Transverse colon (tissue), 4 donors: ENCODE data around the gene CCM2L.

ENCODE experiments used
- POLR2AphosphoS5 ChIP-seq, 3 donors: sonication (generic); formaldehyde crosslinking; IDR thresholded peaks; one replicate each; pipeline ENCODE4 v1.6.1; 2016; ENCODE audit warnings: antibody characterized with exemption in 3 of 3
- TF ChIP-seq, protein P1 (sequence below), 5 experiments: fragments of 200-600 bp in 3 of 5; fragments of 450-650 bp in 2 of 5; sonication (generic) in 3 of 5; IDR thresholded peaks; 1 replicate in 2 of 5; 2 replicates in 3 of 5; pipeline ENCODE4 v1.5.1; 2016 to 2017; ENCODE audit warnings: antibody characterized with exemption in 5 of 5, inconsistent platforms in 3 of 5, mild to moderate bottlenecking in 2 of 5, moderate library complexity in 1 of 5

DNA sequence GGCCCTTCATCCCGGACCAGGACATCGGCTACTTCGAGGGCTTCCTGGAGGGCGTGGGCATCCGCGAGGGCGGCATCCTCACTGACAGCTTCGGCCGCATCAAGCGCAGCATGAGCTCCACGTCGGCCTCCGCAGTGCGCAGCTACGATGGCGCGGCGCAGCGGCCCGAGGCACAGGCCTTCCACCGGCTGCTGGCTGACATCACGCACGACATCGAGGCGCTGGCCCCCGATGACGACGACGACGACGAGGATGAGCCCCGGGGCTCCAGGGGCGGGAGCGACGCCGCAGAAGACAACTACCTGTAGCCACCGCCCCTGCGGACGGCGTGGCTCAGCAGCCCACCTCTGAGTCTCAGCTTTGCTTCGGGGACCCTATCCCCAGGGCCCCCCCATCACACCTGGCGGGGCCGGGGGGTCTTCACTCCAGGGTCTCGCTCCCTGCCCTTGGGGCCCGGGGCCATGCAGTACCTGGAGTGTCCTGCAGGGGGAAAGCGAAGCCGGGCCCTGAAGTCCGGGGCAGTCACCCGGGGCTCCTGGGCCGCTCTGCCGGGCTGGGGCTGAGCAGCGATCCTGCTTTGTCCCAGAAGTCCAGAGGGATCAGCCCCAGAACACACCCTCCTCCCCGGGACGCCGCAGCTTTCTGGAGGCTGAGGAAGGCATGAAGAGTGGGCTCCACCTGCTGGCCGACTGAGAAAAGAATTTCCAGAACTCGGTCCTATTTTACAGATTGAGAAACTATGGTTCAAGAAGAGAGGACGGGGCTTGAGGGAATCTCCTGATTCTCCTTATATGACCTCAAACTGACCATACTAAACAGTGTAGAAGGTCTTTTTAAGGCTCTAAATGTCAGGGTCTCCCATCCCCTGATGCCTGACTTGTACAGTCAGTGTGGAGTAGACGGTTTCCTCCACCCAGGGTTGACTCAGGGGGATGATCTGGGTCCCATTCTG lies 21.0 kb downstream of the CCM2L start:
- TF ChIP-seq, protein P1, sequence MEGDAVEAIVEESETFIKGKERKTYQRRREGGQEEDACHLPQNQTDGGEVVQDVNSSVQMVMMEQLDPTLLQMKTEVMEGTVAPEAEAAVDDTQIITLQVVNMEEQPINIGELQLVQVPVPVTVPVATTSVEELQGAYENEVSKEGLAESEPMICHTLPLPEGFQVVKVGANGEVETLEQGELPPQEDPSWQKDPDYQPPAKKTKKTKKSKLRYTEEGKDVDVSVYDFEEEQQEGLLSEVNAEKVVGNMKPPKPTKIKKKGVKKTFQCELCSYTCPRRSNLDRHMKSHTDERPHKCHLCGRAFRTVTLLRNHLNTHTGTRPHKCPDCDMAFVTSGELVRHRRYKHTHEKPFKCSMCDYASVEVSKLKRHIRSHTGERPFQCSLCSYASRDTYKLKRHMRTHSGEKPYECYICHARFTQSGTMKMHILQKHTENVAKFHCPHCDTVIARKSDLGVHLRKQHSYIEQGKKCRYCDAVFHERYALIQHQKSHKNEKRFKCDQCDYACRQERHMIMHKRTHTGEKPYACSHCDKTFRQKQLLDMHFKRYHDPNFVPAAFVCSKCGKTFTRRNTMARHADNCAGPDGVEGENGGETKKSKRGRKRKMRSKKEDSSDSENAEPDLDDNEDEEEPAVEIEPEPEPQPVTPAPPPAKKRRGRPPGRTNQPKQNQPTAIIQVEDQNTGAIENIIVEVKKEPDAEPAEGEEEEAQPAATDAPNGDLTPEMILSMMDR (IDR thresholded peaks at IDR 0.05): peak; percentile 89 to 96 (median 94)
- TF ChIP-seq POLR2AphosphoS5 (IDR thresholded peaks at IDR 0.05): no peak
